K562 (cell line): ENCODE data around the gene TCF3. TPM values are rescaled to one million over a fixed set of nuclear protein-coding genes. Genes with fewer than 3 reads are reported as not detected.
A peak's percentile ranks its signal among the peaks of the same experiment; 100 is the strongest.

Experiments used
- C11orf30 ChIP-seq: fragments of 450-650 bp; IDR thresholded peaks from 2 replicates; pipeline ENCODE4 v1.6.1; 2016; ENCODE audit warnings: low read depth, mild to moderate bottlenecking
- CBX5 ChIP-seq: IDR thresholded peaks from 2 replicates; pipeline ENCODE4 v1.6.1; 2014; ENCODE audit warnings: low read depth, borderline replicate concordance
- CBX8 ChIP-seq: fragments of 200-600 bp; sonication (generic); IDR thresholded peaks from 2 replicates; pipeline ENCODE4 v1.6.1; 2012; ENCODE audit warnings: borderline replicate concordance, mixed run types, low read depth, mild to moderate bottlenecking, moderate library complexity, mixed read lengths, low read length, control low read depth, inconsistent platforms; ENCODE audit not compliant: poor library complexity, severe bottlenecking; ENCODE audit errors: extremely low read depth
- CREM ChIP-seq: IDR thresholded peaks from 2 replicates; pipeline ENCODE4 v1.6.1; 2014; ENCODE audit warnings: antibody characterized with exemption, low read depth
- CSDE1 ChIP-seq, 2 experiments: fragments of 450-650 bp; IDR thresholded peaks; 2 replicates each; pipeline ENCODE4 v1.6.1; 2016; ENCODE audit warnings: mild to moderate bottlenecking in 1 of 2
- E2F5 ChIP-seq: sonication (generic); formaldehyde crosslinking; IDR thresholded peaks from 2 replicates; pipeline ENCODE4 v1.8.0; 2022; ENCODE audit warnings: mild to moderate bottlenecking, missing genetic modification reagents
- EZH2 ChIP-seq: IDR thresholded peaks from 2 replicates; pipeline ENCODE4 v1.6.1; 2012; ENCODE audit warnings: low read depth, mild to moderate bottlenecking, inconsistent platforms, low read length, borderline replicate concordance
- FOXK1 ChIP-seq: sonication (generic); formaldehyde crosslinking; IDR thresholded peaks from 2 replicates; pipeline ENCODE4 v1.8.0; 2022; ENCODE audit warnings: missing genetic modification reagents, mild to moderate bottlenecking, borderline replicate concordance
- HDAC3 ChIP-seq: fragments of 450-650 bp; IDR thresholded peaks from 2 replicates; pipeline ENCODE4 v1.6.1; 2018; ENCODE audit warnings: borderline replicate concordance, mild to moderate bottlenecking, moderate library complexity; ENCODE audit not compliant: partially characterized antibody
- HNRNPUL1 ChIP-seq: fragments of 200-400 bp; formaldehyde crosslinking; IDR thresholded peaks from 2 replicates; pipeline ENCODE4 v1.6.1; 2017; ENCODE audit warnings: low read length
- MAZ ChIP-seq, 2 experiments: fragments of 450-650 bp in 1 of 2; sonication (generic) in 1 of 2; formaldehyde crosslinking; IDR thresholded peaks in 1 of 2; conservative IDR thresholded peaks in 1 of 2; 2 replicates each; pipeline versions ENCODE4 v1.4.0 to v1.5.0; 2020; ENCODE audit warnings: mild to moderate bottlenecking in 1 of 2, missing genetic modification reagents in 1 of 2
- RBM14 ChIP-seq: fragments of 200-400 bp; formaldehyde crosslinking; IDR thresholded peaks from 2 replicates; pipeline ENCODE4 v1.6.1; 2018; ENCODE audit warnings: low read depth, mild to moderate bottlenecking, low read length, moderate library complexity, borderline replicate concordance; ENCODE audit not compliant: insufficient read depth
- ZFX ChIP-seq: sonication (generic); formaldehyde crosslinking; IDR thresholded peaks from 2 replicates; pipeline ENCODE4 v1.8.0; 2022; ENCODE audit warnings: mild to moderate bottlenecking, missing genetic modification reagents, moderate library complexity
- ZNF3 ChIP-seq: fragments of 250-450 bp; sonication (Bioruptor Pico); IDR thresholded peaks from 2 replicates; pipeline ENCODE4 v1.5.0; 2021; ENCODE audit warnings: mild to moderate bottlenecking, moderate library complexity
- ZNF408 ChIP-seq: fragments of 250-450 bp; sonication (Bioruptor Pico); IDR thresholded peaks from 2 replicates; pipeline ENCODE4 v1.4.0; 2020; ENCODE audit warnings: low read depth, mild to moderate bottlenecking, moderate library complexity
- ZNF830 ChIP-seq: fragments of 250-450 bp; sonication (Bioruptor Pico); IDR thresholded peaks from 2 replicates; pipeline ENCODE4 v1.5.0; 2021; ENCODE audit warnings: mild to moderate bottlenecking
- ZSCAN32 ChIP-seq: fragments of 450-650 bp; formaldehyde crosslinking; IDR thresholded peaks from 2 replicates; pipeline ENCODE4 v1.4.0; 2020; ENCODE audit warnings: mild to moderate bottlenecking, moderate library complexity
- polyA plus RNA-seq, 8 experiments: library from polyadenylated mRNA; depleted of rRNA in 4 of 8; stranded (reverse) in 5 of 8; unstranded in 3 of 8; fragments of >200 nt; fragmentation: Nextera tagmentation in 2 of 8; fragmentation: Illumina TruSeq in 1 of 8; extraction: Ambion mirVana in 2 of 8; extraction: Trizol in 1 of 8; gene quantifications; 2 replicates each; pipeline versions ENCODE4 v1.2.1 to v1.2.3, GENCODE V29; 2011 to 2014; ENCODE audit warnings: inconsistent platforms in 1 of 8, missing spikeins in 1 of 8
- total RNA-seq, 7 experiments: library from RNA; depleted of rRNA in 6 of 7; stranded (reverse); fragments of >200 nt in 6 of 7; fragmentation: Illumina TruSeq in 2 of 7; extraction: Trizol in 2 of 7; gene quantifications; 2 replicates each; pipeline versions ENCODE4 v1.2.1 to v1.2.3, GENCODE V29; 2011 to 2021; ENCODE audit warnings: low replicate concordance in 1 of 7
- TF ChIP-seq, protein P1 (sequence below): fragments of 250-450 bp; sonication (Bioruptor Pico); IDR thresholded peaks from 2 replicates; pipeline ENCODE4 v1.5.0; 2020; ENCODE audit warnings: mild to moderate bottlenecking
- TF ChIP-seq, protein P2 (sequence below), 2 experiments: fragments of 450-650 bp; formaldehyde crosslinking in 1 of 2; IDR thresholded peaks; 2 replicates each; pipeline versions ENCODE4 v1.4.0 to v1.6.1; 2014 to 2020; ENCODE audit warnings: mild to moderate bottlenecking in 2 of 2, borderline replicate concordance in 1 of 2, low read depth in 1 of 2

The TCF3 gene
- total and polyA plus RNA-seq, 9 of the 15 experiments (the other 6 are each of a cell fraction or from before 2014, with no cell fraction given), result 5.6 to 259 (median 84.0) TPM

GRCh38 chr19:1601613-1602064 is 50.8 kb downstream of the TCF3 start (continued):
- TF ChIP-seq CSDE1 (IDR thresholded peaks at IDR 0.05), result no peak
- TF ChIP-seq CBX8, result no peak
- no peak for TF ChIP-seq ZFX (CRISPR knock-in tag)
- TF ChIP-seq ZNF830 (CRISPR knock-in tag), result no peak
- no peak for TF ChIP-seq MAZ (CRISPR knock-in tag; conservative IDR thresholded peaks at IDR 0.05 in 1 of 2, IDR thresholded peaks at IDR 0.05 in 1 of 2)
- TF ChIP-seq HNRNPUL1, result no peak
- no peak for TF ChIP-seq FOXK1 (CRISPR knock-in tag)
- peak; percentile 33; the same call in 1 of the 2 replicates for TF ChIP-seq C11orf30
- TF ChIP-seq ZNF3 (CRISPR knock-in tag), result no peak
- TF ChIP-seq CREM, result no peak
- no peak for TF ChIP-seq E2F5 (CRISPR knock-in tag)
- no peak for TF ChIP-seq ZNF408 (CRISPR knock-in tag)
- TF ChIP-seq, protein P1, sequence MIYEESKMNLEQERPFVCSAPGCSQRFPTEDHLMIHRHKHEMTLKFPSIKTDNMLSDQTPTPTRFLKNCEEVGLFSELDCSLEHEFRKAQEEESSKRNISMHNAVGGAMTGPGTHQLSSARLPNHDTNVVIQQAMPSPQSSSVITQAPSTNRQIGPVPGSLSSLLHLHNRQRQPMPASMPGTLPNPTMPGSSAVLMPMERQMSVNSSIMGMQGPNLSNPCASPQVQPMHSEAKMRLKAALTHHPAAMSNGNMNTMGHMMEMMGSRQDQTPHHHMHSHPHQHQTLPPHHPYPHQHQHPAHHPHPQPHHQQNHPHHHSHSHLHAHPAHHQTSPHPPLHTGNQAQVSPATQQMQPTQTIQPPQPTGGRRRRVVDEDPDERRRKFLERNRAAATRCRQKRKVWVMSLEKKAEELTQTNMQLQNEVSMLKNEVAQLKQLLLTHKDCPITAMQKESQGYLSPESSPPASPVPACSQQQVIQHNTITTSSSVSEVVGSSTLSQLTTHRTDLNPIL, result no peak
- TF ChIP-seq RBM14, result no peak
- TF ChIP-seq HDAC3, result no peak
- no peak for TF ChIP-seq EZH2
- no peak for TF ChIP-seq ZSCAN32 (CRISPR knock-in tag)
- TF ChIP-seq CBX5, result no peak
- TF ChIP-seq, protein P2, sequence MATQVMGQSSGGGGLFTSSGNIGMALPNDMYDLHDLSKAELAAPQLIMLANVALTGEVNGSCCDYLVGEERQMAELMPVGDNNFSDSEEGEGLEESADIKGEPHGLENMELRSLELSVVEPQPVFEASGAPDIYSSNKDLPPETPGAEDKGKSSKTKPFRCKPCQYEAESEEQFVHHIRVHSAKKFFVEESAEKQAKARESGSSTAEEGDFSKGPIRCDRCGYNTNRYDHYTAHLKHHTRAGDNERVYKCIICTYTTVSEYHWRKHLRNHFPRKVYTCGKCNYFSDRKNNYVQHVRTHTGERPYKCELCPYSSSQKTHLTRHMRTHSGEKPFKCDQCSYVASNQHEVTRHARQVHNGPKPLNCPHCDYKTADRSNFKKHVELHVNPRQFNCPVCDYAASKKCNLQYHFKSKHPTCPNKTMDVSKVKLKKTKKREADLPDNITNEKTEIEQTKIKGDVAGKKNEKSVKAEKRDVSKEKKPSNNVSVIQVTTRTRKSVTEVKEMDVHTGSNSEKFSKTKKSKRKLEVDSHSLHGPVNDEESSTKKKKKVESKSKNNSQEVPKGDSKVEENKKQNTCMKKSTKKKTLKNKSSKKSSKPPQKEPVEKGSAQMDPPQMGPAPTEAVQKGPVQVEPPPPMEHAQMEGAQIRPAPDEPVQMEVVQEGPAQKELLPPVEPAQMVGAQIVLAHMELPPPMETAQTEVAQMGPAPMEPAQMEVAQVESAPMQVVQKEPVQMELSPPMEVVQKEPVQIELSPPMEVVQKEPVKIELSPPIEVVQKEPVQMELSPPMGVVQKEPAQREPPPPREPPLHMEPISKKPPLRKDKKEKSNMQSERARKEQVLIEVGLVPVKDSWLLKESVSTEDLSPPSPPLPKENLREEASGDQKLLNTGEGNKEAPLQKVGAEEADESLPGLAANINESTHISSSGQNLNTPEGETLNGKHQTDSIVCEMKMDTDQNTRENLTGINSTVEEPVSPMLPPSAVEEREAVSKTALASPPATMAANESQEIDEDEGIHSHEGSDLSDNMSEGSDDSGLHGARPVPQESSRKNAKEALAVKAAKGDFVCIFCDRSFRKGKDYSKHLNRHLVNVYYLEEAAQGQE (IDR thresholded peaks at IDR 0.05; ENCODE audit: borderline replicate concordance), result peak; percentile 19; the same call in 1 of the 2 replicates
- TF ChIP-seq, protein P2 (CRISPR knock-in tag; IDR thresholded peaks at IDR 0.05; ENCODE audit: low read depth), result no peak
